H1 (cell line): ENCODE results near the gene ANXA1. TPM values are rescaled to one million over a fixed set of nuclear protein-coding genes. Genes with fewer than 3 reads are reported as not detected.

Experiments used
- CTCF ChIA-PET: fragments of 300-600 bp; sonication (Branson Sonifier 250); formaldehyde crosslinking; loops from one replicate; lab custom pipeline; 2021; ENCODE audit not compliant: partially characterized antibody; lab: Charles Lee
- POLR2A ChIA-PET: fragments of 300-600 bp; sonication (Branson Sonifier 250); formaldehyde crosslinking; loops from one replicate; lab custom pipeline; 2021; ENCODE audit warnings: inconsistent platforms; ENCODE audit not compliant: partially characterized antibody; lab: Charles Lee
- DNase-seq, 2 experiments: peaks; one replicate each; pipeline versions ENCODE4 v3.0.0 to v3.0.0-alpha.2; 2010 to 2022; ENCODE audit warnings: low spot score in 2 of 2, low read depth in 1 of 2, mixed read lengths in 1 of 2
- FAIRE-seq: peaks from 2 replicates; lab custom pipeline; 2011; peaks lifted over from hg19 to GRCh38; lab: Jason Lieb, UNC
- H2AFZ ChIP-seq: 2 replicates; pipeline ENCODE4 v1.8.1; 2012; ENCODE audit warnings: low read length, inconsistent platforms
- H2AK5ac ChIP-seq: 2 replicates; pipeline ENCODE4 v1.6.1; 2013; ENCODE audit warnings: low read depth, low read length
- H2BK120ac ChIP-seq: replicated peaks from 2 replicates; pipeline ENCODE3; 2013; ENCODE audit warnings: low read depth, low read length, inconsistent platforms
- H2BK12ac ChIP-seq: 2 replicates; pipeline ENCODE4 v1.6.1; 2013; ENCODE audit warnings: low read depth, low read length
- H2BK15ac ChIP-seq: 2 replicates; pipeline ENCODE4 v1.6.1; 2013; ENCODE audit warnings: low read length
- H2BK20ac ChIP-seq: 2 replicates; pipeline ENCODE4 v1.6.1; 2013; ENCODE audit warnings: low read length
- H2BK5ac ChIP-seq: 2 replicates; pipeline ENCODE4 v1.6.1; 2013; ENCODE audit warnings: low read depth, low read length
- H3K14ac ChIP-seq: 2 replicates; pipeline ENCODE4 v1.6.1; 2013; ENCODE audit warnings: inconsistent platforms; ENCODE audit not compliant: insufficient read length
- H3K18ac ChIP-seq: 2 replicates; pipeline ENCODE4 v1.6.1; 2013; ENCODE audit warnings: low read length; ENCODE audit errors: extremely low read depth
- H3K23ac ChIP-seq: 2 replicates; pipeline ENCODE4 v1.6.1; 2013; ENCODE audit warnings: inconsistent platforms; ENCODE audit not compliant: insufficient read length
- H3K23me2 ChIP-seq: 2 replicates; pipeline ENCODE4 v1.6.1; 2013; ENCODE audit warnings: low read depth, low read length
- H3K27ac ChIP-seq: 2 replicates; pipeline ENCODE4 v1.6.1; 2011; ENCODE audit warnings: low read depth, low read length, inconsistent platforms
- H3K27me3 ChIP-seq, 4 experiments: replicated peaks in 1 of 4; 1 replicate in 1 of 4; 2 replicates in 3 of 4; pipeline versions ENCODE4 v1.6.1 to v1.8.1; 2011 to 2013; ENCODE audit warnings: low read length in 3 of 4, mild to moderate bottlenecking in 3 of 4, inconsistent platforms in 2 of 4, mixed read lengths in 2 of 4, moderate library complexity in 1 of 4; ENCODE audit not compliant: control insufficient read depth in 3 of 4, insufficient read depth in 3 of 4; ENCODE audit errors: extremely low read depth in 1 of 4
- H3K36me3 ChIP-seq, 4 experiments: 2 replicates each; pipeline versions ENCODE4 v1.6.1 to v1.8.1; 2011 to 2013; ENCODE audit warnings: mild to moderate bottlenecking in 4 of 4, low read length in 3 of 4, moderate library complexity in 2 of 4, control low read depth in 1 of 4, inconsistent platforms in 1 of 4; ENCODE audit not compliant: insufficient read depth in 4 of 4, control insufficient read depth in 2 of 4
- H3K4ac ChIP-seq: replicated peaks from 2 replicates; pipeline ENCODE3; 2013; ENCODE audit warnings: low read length, low read depth, mixed read lengths, inconsistent platforms; ENCODE audit not compliant: insufficient read length
- H3K4me1 ChIP-seq, 4 experiments: replicated peaks in 1 of 4; 1 replicate in 1 of 4; 2 replicates in 3 of 4; pipeline versions ENCODE4 v1.6.1 to v1.8.1; 2011 to 2013; ENCODE audit warnings: low read length in 3 of 4, inconsistent platforms in 2 of 4, mixed read lengths in 1 of 4; ENCODE audit not compliant: insufficient read depth in 4 of 4, control insufficient read depth in 3 of 4
- H3K4me2 ChIP-seq, 2 experiments: 2 replicates each; pipeline versions ENCODE4 v1.6.1 to v1.8.1; 2011 to 2013; ENCODE audit warnings: low read depth in 2 of 2, low read length in 2 of 2, control low read depth in 1 of 2, inconsistent platforms in 1 of 2, mild to moderate bottlenecking in 1 of 2; ENCODE audit not compliant: insufficient read depth in 1 of 2
- H3K4me3 ChIP-seq, 4 experiments: fragments of 200-600, 300-600 bp in 1 of 4; sonication (generic), shearing (Covaris generic), sonication (Bioruptor Twin) in 1 of 4; 2 replicates each; pipeline versions ENCODE4 v1.5.1 to v1.8.1; 2011 to 2016; ENCODE audit warnings: low read length in 4 of 4, low read depth in 3 of 4, control low read depth in 2 of 4, inconsistent platforms in 2 of 4, mild to moderate bottlenecking in 2 of 4, mixed read lengths in 1 of 4, moderate library complexity in 1 of 4; ENCODE audit not compliant: insufficient read depth in 2 of 4; ENCODE audit errors: extremely low read depth in 1 of 4
- H3K56ac ChIP-seq: replicated peaks from 2 replicates; pipeline ENCODE3; 2013; ENCODE audit warnings: low read depth, mild to moderate bottlenecking, mixed read lengths, low read length, inconsistent platforms; ENCODE audit not compliant: insufficient read length
- H3K79me1 ChIP-seq: 2 replicates; pipeline ENCODE4 v1.6.1; 2013; ENCODE audit warnings: low read depth, low read length, control low read depth
- H3K79me2 ChIP-seq, 2 experiments: 2 replicates each; pipeline versions ENCODE4 v1.6.1 to v1.8.1; 2012 to 2013; ENCODE audit warnings: low read length in 2 of 2, mild to moderate bottlenecking in 2 of 2, inconsistent platforms in 1 of 2; ENCODE audit not compliant: insufficient read depth in 2 of 2, control insufficient read depth in 1 of 2
- H3K9ac ChIP-seq, 4 experiments: replicated peaks in 1 of 4; 1 replicate in 1 of 4; 2 replicates in 3 of 4; pipeline versions ENCODE4 v1.6.1 to v1.8.1; 2011 to 2013; ENCODE audit warnings: low read depth in 3 of 4, low read length in 3 of 4, control low read depth in 2 of 4, mild to moderate bottlenecking in 2 of 4, moderate library complexity in 2 of 4, inconsistent platforms in 1 of 4; ENCODE audit errors: extremely low read depth in 1 of 4
- H3K9me3 ChIP-seq, 2 experiments: 2 replicates each; pipeline versions ENCODE4 v1.6.1 to v1.8.1; 2012 to 2013; ENCODE audit warnings: mild to moderate bottlenecking in 2 of 2, moderate library complexity in 2 of 2, control low read depth in 1 of 2, inconsistent platforms in 1 of 2, low read depth in 1 of 2, low read length in 1 of 2, mixed read lengths in 1 of 2; ENCODE audit not compliant: insufficient read depth in 2 of 2
- H4K20me1 ChIP-seq, 2 experiments: replicated peaks in 1 of 2; 2 replicates each; pipeline versions ENCODE3 to v1.8.1; 2011 to 2013; ENCODE audit warnings: inconsistent platforms in 2 of 2, low read length in 2 of 2, mild to moderate bottlenecking in 1 of 2; ENCODE audit not compliant: insufficient read depth in 2 of 2, control insufficient read depth in 1 of 2
- H4K5ac ChIP-seq: 2 replicates; pipeline ENCODE4 v1.6.1; 2013; ENCODE audit warnings: low read length, low read depth, mixed read lengths, inconsistent platforms; ENCODE audit not compliant: insufficient read length
- H4K8ac ChIP-seq: 2 replicates; pipeline ENCODE4 v1.8.0; 2013; ENCODE audit warnings: mild to moderate bottlenecking, moderate library complexity, low read length, inconsistent platforms; ENCODE audit not compliant: insufficient read depth; ENCODE audit errors: extremely low read depth
- H4K91ac ChIP-seq: replicated peaks from 2 replicates; pipeline ENCODE3; 2013; ENCODE audit warnings: low read length, mixed read lengths, inconsistent platforms; ENCODE audit not compliant: insufficient read length
- CBX8 ChIP-seq: fragments of 300-800, 300-1000 bp; sonication (generic); IDR thresholded peaks from 2 replicates; pipeline ENCODE4 v1.7.1; 2016; ENCODE audit warnings: low read depth, low read length, borderline replicate concordance
- CHD1 ChIP-seq: IDR thresholded peaks from 2 replicates; pipeline ENCODE4 v1.6.1; 2012; ENCODE audit warnings: low read depth, low read length, improper control_type of control experiment
- E2F6 ChIP-seq: IDR thresholded peaks from 2 replicates; pipeline ENCODE4 v1.6.1; 2012; ENCODE audit warnings: inconsistent platforms
- EGR1 ChIP-seq: IDR thresholded peaks from 2 replicates; pipeline ENCODE4 v1.6.1; 2011; ENCODE audit warnings: low read depth, low read length, borderline replicate concordance
- EZH2 ChIP-seq: fragments of 200-600 bp; sonication (generic); IDR thresholded peaks from 2 replicates; pipeline ENCODE4 v1.7.1; 2012; ENCODE audit warnings: low read depth, mild to moderate bottlenecking, moderate library complexity, low read length, inconsistent platforms; ENCODE audit not compliant: severe bottlenecking
- FOSL1 ChIP-seq: IDR thresholded peaks from 2 replicates; pipeline ENCODE4 v1.6.1; 2011; ENCODE audit warnings: mild to moderate bottlenecking, low read depth, low read length, moderate library complexity; ENCODE audit not compliant: insufficient read depth
- GTF2F1 ChIP-seq: IDR thresholded peaks from 2 replicates; pipeline ENCODE4 v1.6.1; 2012; ENCODE audit warnings: low read depth, low read length, improper control_type of control experiment, borderline replicate concordance
- JUN ChIP-seq: IDR thresholded peaks from 2 replicates; pipeline ENCODE4 v1.6.1; 2011; ENCODE audit warnings: low read depth, mild to moderate bottlenecking, improper control_type of control experiment, low read length
- JUND ChIP-seq: IDR thresholded peaks from 2 replicates; pipeline ENCODE4 v1.6.1; 2011; ENCODE audit warnings: mild to moderate bottlenecking, improper control_type of control experiment, low read length
- KDM1A ChIP-seq: fragments of 200-600, 300-600 bp; sonication (generic); IDR thresholded peaks from 2 replicates; pipeline ENCODE4 v1.7.1; 2016; ENCODE audit warnings: mild to moderate bottlenecking, low read length, borderline replicate concordance
- NRF1 ChIP-seq: IDR thresholded peaks from 2 replicates; pipeline ENCODE4 v1.6.1; 2011; ENCODE audit warnings: mild to moderate bottlenecking, low read depth, low read length, improper control_type of control experiment
- POLR2AphosphoS5 ChIP-seq: IDR thresholded peaks from 2 replicates; pipeline ENCODE4 v1.6.1; 2011; ENCODE audit warnings: low read depth, low read length
- RBBP5 ChIP-seq: IDR thresholded peaks from 2 replicates; pipeline ENCODE4 v1.7.1; 2012; ENCODE audit warnings: low read depth, mild to moderate bottlenecking, inconsistent platforms, low read length, moderate library complexity, borderline replicate concordance
- RXRA ChIP-seq: IDR thresholded peaks from 2 replicates; pipeline ENCODE4 v1.6.1; 2011; ENCODE audit warnings: low read depth, mild to moderate bottlenecking, low read length, moderate library complexity; ENCODE audit not compliant: insufficient read depth
- TAF7 ChIP-seq: optimal IDR thresholded peaks from 2 replicates; pipeline ENCODE3; 2011; ENCODE audit warnings: low read depth, mild to moderate bottlenecking, inconsistent platforms, low read length, moderate library complexity, borderline replicate concordance
- WGBS, 2 experiments: shearing (Covaris generic) in 1 of 2; methylation state at CpG; one replicate each; pipeline versions ENCODE4 v1.1.6 to v1.1.7; 2013 to 2015; ENCODE audit warnings: low lambda C conversion rate in 2 of 2, mixed read lengths in 2 of 2, inconsistent platforms in 1 of 2, low coverage in 1 of 2, missing lambda C conversion rate in 1 of 2; ENCODE audit not compliant: insufficient replicate concordance in 2 of 2, insufficient coverage in 1 of 2, insufficient read length in 1 of 2; ENCODE audit errors: extremely low coverage in 1 of 2, missing lambda C conversion rate in 1 of 2; 5-methylcytosine and 5-hydroxymethylcytosine counted together
- polyA plus RNA-seq, 7 experiments: library from polyadenylated mRNA; depleted of rRNA in 3 of 7; stranded (reverse) in 5 of 7; unstranded in 2 of 7; fragments of >200 nt in 5 of 7; fragments of 200-250 nt in 2 of 7; gene quantifications; 1 replicate in 5 of 7; 2 replicates in 1 of 7; 4 replicates in 1 of 7; pipeline versions ENCODE4 v1.2.1 to v1.2.3, GENCODE V29; 2011 to 2013; ENCODE audit warnings: missing spikeins in 2 of 7, mixed read lengths in 2 of 7
- total RNA-seq: library from RNA; stranded (reverse); fragmentation: NEBNext Ultra II Directional; extraction: Animal tissue kit (Norgen Biotek cat#: 25700); gene quantifications from 2 replicates; pipeline ENCODE4 v1.2.1, GENCODE V29; 2021

ANXA1 gene
- total and polyA plus RNA-seq, 2 of the 8 experiments (the other 6 are each of a cell fraction or from before 2014, with no cell fraction given), result 0.71 to 5.7 TPM

GRCh38 chr9:73206851-73207250, 55.2 kb downstream of the ANXA1 start:
- Histone ChIP-seq H3K27ac (no peak overlapping the region), H3K27me3 (no peaks in the 10 kb centered on the region), H3K14ac (no peak overlapping the region), H3K79me2 (no peaks in the 10 kb centered on the region), H2BK12ac (no peak overlapping the region), H3K36me3 (no peaks in the 10 kb centered on the region), H4K8ac (no peak overlapping the region), H3K9me3 (no peaks in the 10 kb centered on the region), H2AFZ (no peak overlapping the region), H3K23ac (no peak overlapping the region), H2BK15ac (no peak overlapping the region), H2BK5ac (no peak overlapping the region), H3K18ac (no peak overlapping the region), H3K9ac (no peak overlapping the region), H3K4me2 (no peak overlapping the region), H3K79me1 (no peaks in the 10 kb centered on the region), H4K5ac (no peak overlapping the region), H2BK20ac (no peak overlapping the region), H3K4me3 (no peak overlapping the region), H2AK5ac (no peak overlapping the region), H3K56ac (no peak overlapping the region), H2BK120ac (no peak overlapping the region), H4K20me1 (no peaks in the 10 kb centered on the region), H4K91ac (no peak overlapping the region), H3K4ac (no peak overlapping the region), H3K23me2 (no peaks in the 10 kb centered on the region), H3K4me1 (no peaks in the 10 kb centered on the region)
- ChIA-PET CTCF (interaction anchor here (1.2 kb wide), 1 partner anchor 63 kb away, joined by 3 read pairs; no protein-coding TSS in a partner anchor), POLR2A (no interaction called here)
- DNase-seq (no peak), FAIRE-seq (no peak)
- 90% methylated on average over 1 of the region's 1 CpG; no CpG with 5 or more reads in 1 of the 2 experiments for WGBS, 2 experiments
- no peak for TF ChIP-seq EZH2
- TF ChIP-seq RXRA, result no peak
- no peak for TF ChIP-seq EGR1
- TF ChIP-seq KDM1A, result no peak
- TF ChIP-seq CHD1, result no peak
- TF ChIP-seq E2F6, result no peak
- no peak for TF ChIP-seq RBBP5
- TF ChIP-seq NRF1, result no peak
- TF ChIP-seq CBX8, result no peak
- no peak for TF ChIP-seq JUND
- TF ChIP-seq POLR2AphosphoS5, result no peak
- TF ChIP-seq JUN, result no peak
- TF ChIP-seq FOSL1, result no peak
- no peak for TF ChIP-seq GTF2F1
- no peak for TF ChIP-seq TAF7
